K562 (cell line): Measurements from ENCODE around the gene USP12. TPM values are rescaled to one million over a fixed set of nuclear protein-coding genes. Genes with fewer than 3 reads are reported as not detected.
A peak's percentile ranks its signal among the peaks of the same experiment; 100 is the strongest.

Source experiments
- BCOR ChIP-seq: fragments of 450-650 bp; IDR thresholded peaks from 2 replicates; pipeline ENCODE4 v1.6.1; 2016
- CBX5 ChIP-seq: IDR thresholded peaks from 2 replicates; pipeline ENCODE4 v1.6.1; 2014; ENCODE audit warnings: low read depth, borderline replicate concordance
- CCAR2 ChIP-seq: fragments of 200-400 bp; formaldehyde crosslinking; IDR thresholded peaks from 2 replicates; pipeline ENCODE4 v1.6.1; 2017; ENCODE audit warnings: mild to moderate bottlenecking, low read depth, low read length
- CREB1 ChIP-seq, 2 experiments: sonication (generic) in 1 of 2; formaldehyde crosslinking in 1 of 2; IDR thresholded peaks; 2 replicates each; pipeline versions ENCODE4 v1.6.1 to v1.8.0; 2012 to 2022; ENCODE audit warnings: inconsistent platforms in 1 of 2, mild to moderate bottlenecking in 1 of 2, missing genetic modification reagents in 1 of 2, moderate library complexity in 1 of 2
- FOXA3 ChIP-seq, 2 experiments: fragments of 450-650 bp in 1 of 2; sonication (generic) in 1 of 2; formaldehyde crosslinking; IDR thresholded peaks in 1 of 2; conservative IDR thresholded peaks in 1 of 2; 2 replicates each; pipeline versions ENCODE4 v1.4.0 to v1.8.0; 2020 to 2022; ENCODE audit warnings: mild to moderate bottlenecking in 2 of 2, missing genetic modification reagents in 1 of 2
- GTF3C2 ChIP-seq: IDR thresholded peaks from 3 replicates; pipeline ENCODE4 v1.6.1; 2011; ENCODE audit warnings: borderline replicate concordance, mild to moderate bottlenecking, moderate library complexity; ENCODE audit not compliant: insufficient read length; ENCODE audit errors: extremely low read depth
- KAT2B ChIP-seq: IDR thresholded peaks from one replicate; pipeline ENCODE4 v1.6.1; 2012; ENCODE audit warnings: low read depth, mild to moderate bottlenecking, control low read depth, inconsistent platforms, low read length, moderate library complexity
- PBX2 ChIP-seq, 2 experiments: IDR thresholded peaks in 1 of 2; conservative IDR thresholded peaks in 1 of 2; 2 replicates each; pipeline ENCODE4 v1.6.1; 2016; ENCODE audit warnings: low read depth in 2 of 2, mild to moderate bottlenecking in 1 of 2, missing compliant biosample characterization in 1 of 2, missing genetic modification characterization in 1 of 2, moderate library complexity in 1 of 2
- PURB ChIP-seq: sonication (generic); formaldehyde crosslinking; IDR thresholded peaks from 2 replicates; pipeline ENCODE4 v1.9.0; 2021; ENCODE audit warnings: low read depth, mild to moderate bottlenecking, missing genetic modification reagents
- SMARCB1 ChIP-seq: IDR thresholded peaks from 2 replicates; pipeline ENCODE4 v1.6.1; 2011; ENCODE audit warnings: improper control_type of control experiment, low read depth; ENCODE audit not compliant: insufficient read length
- ZBTB1 ChIP-seq: sonication (generic); formaldehyde crosslinking; IDR thresholded peaks from 2 replicates; pipeline ENCODE4 v1.8.1; 2023; ENCODE audit warnings: missing genetic modification reagents, low read depth, mild to moderate bottlenecking, borderline replicate concordance
- ZEB2 ChIP-seq: fragments of 450-650 bp; IDR thresholded peaks from 2 replicates; pipeline ENCODE4 v1.6.1; 2016
- ZNF175 ChIP-seq: fragments of 200-800 bp; sonication (Bioruptor generic); IDR thresholded peaks from 2 replicates; pipeline ENCODE4 v1.6.1; 2016; ENCODE audit warnings: low read depth, mild to moderate bottlenecking, missing genetic modification characterization, missing compliant biosample characterization
- ZNF740 ChIP-seq, 3 experiments: fragments of 200-800 bp in 1 of 3; sonication (Bioruptor generic) in 1 of 3; sonication (generic) in 1 of 3; formaldehyde crosslinking in 1 of 3; IDR thresholded peaks; 2 replicates each; pipeline versions ENCODE4 v1.6.1 to v1.8.0; 2016 to 2022; ENCODE audit warnings: mild to moderate bottlenecking in 2 of 3, missing compliant biosample characterization in 2 of 3, missing genetic modification characterization in 2 of 3, missing genetic modification reagents in 1 of 3
- polyA plus RNA-seq, 8 experiments: library from polyadenylated mRNA; depleted of rRNA in 4 of 8; stranded (reverse) in 5 of 8; unstranded in 3 of 8; fragments of >200 nt; fragmentation: Nextera tagmentation in 2 of 8; fragmentation: Illumina TruSeq in 1 of 8; extraction: Ambion mirVana in 2 of 8; extraction: Trizol in 1 of 8; gene quantifications; 2 replicates each; pipeline versions ENCODE4 v1.2.1 to v1.2.3, GENCODE V29; 2011 to 2014; ENCODE audit warnings: inconsistent platforms in 1 of 8, missing spikeins in 1 of 8
- total RNA-seq, 7 experiments: library from RNA; depleted of rRNA in 6 of 7; stranded (reverse); fragments of >200 nt in 6 of 7; fragmentation: Illumina TruSeq in 2 of 7; extraction: Trizol in 2 of 7; gene quantifications; 2 replicates each; pipeline versions ENCODE4 v1.2.1 to v1.2.3, GENCODE V29; 2011 to 2021; ENCODE audit warnings: low replicate concordance in 1 of 7
- TF ChIP-seq, protein P1 (sequence below): fragments of 250-450 bp; sonication (Bioruptor Pico); IDR thresholded peaks from 2 replicates; pipeline ENCODE4 v1.8.0; 2021; ENCODE audit warnings: moderate library complexity, mild to moderate bottlenecking, inconsistent platforms
- TF ChIP-seq, protein P2 (sequence below): fragments of 450-650 bp; formaldehyde crosslinking; IDR thresholded peaks from 2 replicates; pipeline ENCODE4 v1.4.0; 2022; ENCODE audit warnings: missing genetic modification characterization

Gene USP12
- total and polyA plus RNA-seq, 9 of the 15 experiments (the other 6 are each of a cell fraction or from before 2014, with no cell fraction given), result 1.8 to 20.5 (median 13.3) TPM

DNA sequence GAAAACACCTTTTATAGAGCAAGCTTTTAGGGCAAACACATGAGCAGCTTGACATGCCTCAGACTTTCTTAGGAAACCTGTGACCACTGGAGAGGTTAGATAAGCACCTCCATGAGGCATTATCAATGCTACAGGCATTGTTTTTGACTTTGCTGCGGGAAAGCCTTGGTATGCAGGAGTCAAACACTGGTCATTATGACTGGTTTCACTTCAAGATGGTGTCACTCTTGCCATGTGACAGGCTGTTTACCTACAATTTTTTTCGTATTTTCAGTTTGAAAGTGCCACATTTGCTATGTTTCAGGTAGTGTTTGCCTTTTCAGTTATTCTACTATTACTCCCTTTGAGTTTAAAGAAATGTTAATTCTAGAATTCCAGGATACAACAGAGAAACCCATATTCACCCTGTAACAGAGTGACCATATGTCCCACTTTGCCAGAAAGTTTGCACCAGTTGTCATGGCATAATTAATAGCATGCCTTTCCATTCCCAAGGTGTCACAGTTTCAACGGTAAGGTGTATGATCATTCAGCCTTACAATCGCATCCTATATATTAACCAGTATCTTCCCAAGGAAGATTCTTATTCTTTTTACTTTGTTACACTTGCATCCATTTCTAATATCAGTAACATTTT is 33.0 kb downstream of the USP12 start (continued):
- no peak for TF ChIP-seq GTF3C2
- no peak for TF ChIP-seq CREB1 (IDR thresholded peaks at IDR 0.05)
- TF ChIP-seq CREB1 (CRISPR knock-in tag; IDR thresholded peaks at IDR 0.05), result no peak
- peak in 1 of 2 experiments; percentile 69; a peak in 2 of 4 replicates for TF ChIP-seq FOXA3 (CRISPR knock-in tag; conservative IDR thresholded peaks at IDR 0.05 in 1 of 2, IDR thresholded peaks at IDR 0.05 in 1 of 2)
- TF ChIP-seq PBX2 (CRISPR knock-in tag; IDR thresholded peaks at IDR 0.05; ENCODE audit: low read depth), result no peak
- TF ChIP-seq PBX2 (tag; conservative IDR thresholded peaks at IDR 0.05; ENCODE audit: low read depth), result peak; percentile 83
- TF ChIP-seq, protein P1, sequence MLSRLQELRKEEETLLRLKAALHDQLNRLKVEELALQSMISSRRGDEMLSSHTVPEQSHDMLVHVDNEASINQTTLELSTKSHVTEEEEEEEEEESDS, result peak; percentile 78
- no peak for TF ChIP-seq SMARCB1
- TF ChIP-seq, protein P2, sequence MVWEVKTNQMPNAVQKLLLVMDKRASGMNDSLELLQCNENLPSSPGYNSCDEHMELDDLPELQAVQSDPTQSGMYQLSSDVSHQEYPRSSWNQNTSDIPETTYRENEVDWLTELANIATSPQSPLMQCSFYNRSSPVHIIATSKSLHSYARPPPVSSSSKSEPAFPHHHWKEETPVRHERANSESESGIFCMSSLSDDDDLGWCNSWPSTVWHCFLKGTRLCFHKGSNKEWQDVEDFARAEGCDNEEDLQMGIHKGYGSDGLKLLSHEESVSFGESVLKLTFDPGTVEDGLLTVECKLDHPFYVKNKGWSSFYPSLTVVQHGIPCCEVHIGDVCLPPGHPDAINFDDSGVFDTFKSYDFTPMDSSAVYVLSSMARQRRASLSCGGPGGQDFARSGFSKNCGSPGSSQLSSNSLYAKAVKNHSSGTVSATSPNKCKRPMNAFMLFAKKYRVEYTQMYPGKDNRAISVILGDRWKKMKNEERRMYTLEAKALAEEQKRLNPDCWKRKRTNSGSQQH (CRISPR knock-in tag), result peak; percentile 95
- no peak for TF ChIP-seq CCAR2
- TF ChIP-seq ZNF175 (CRISPR knock-in tag), result peak; percentile 99
- TF ChIP-seq ZBTB1, result no peak
- TF ChIP-seq KAT2B, result no peak
- TF ChIP-seq ZNF740 (CRISPR knock-in tag; IDR thresholded peaks at IDR 0.05), result no peak
- peak in 1 of 2 experiments; percentile 98; a peak in 2 of 4 replicates for TF ChIP-seq ZNF740 (tag; IDR thresholded peaks at IDR 0.05)
- peak; percentile 39; the same call in 1 of the 2 replicates for TF ChIP-seq ZEB2
- TF ChIP-seq PURB (CRISPR knock-in tag), result no peak
- TF ChIP-seq CBX5, result no peak
- no peak for TF ChIP-seq BCOR
